ENCODE measurements around the gene TNFSF4.

- no peak for TF ChIP-seq CTCF (IDR thresholded peaks at IDR 0.05)
- TF ChIP-seq POLR2A (IDR thresholded peaks at IDR 0.05) = no peak
- TF ChIP-seq POLR2AphosphoS5 (IDR thresholded peaks at IDR 0.05) = no peak
These were observed 53.6 kb downstream of the TNFSF4 start for GRCh38 chr1:173153503-173153902.
